Uterus (tissue), 2 donors: Measurements from ENCODE around the gene SEMA6B.

Experiments used
- CTCF ChIP-seq, 4 experiments: fragments of 200-600 bp in 2 of 4; fragments of 450-650 bp in 2 of 4; sonication (generic) in 2 of 4; IDR thresholded peaks; one replicate each; pipeline ENCODE4 v1.5.1; 2016 to 2019; ENCODE audit warnings: antibody characterized with exemption in 4 of 4, mild to moderate bottlenecking in 2 of 4, moderate library complexity in 1 of 4
- POLR2A ChIP-seq, 2 donors: fragments of 450-650 bp; IDR thresholded peaks; one replicate each; pipeline ENCODE4 v1.6.1; 2016; ENCODE audit warnings: antibody characterized with exemption in 2 of 2, mild to moderate bottlenecking in 1 of 2, moderate library complexity in 1 of 2

GRCh38 chr19:4510435-4511255 lies 48.8 kb downstream of the SEMA6B start:
- TF ChIP-seq CTCF (IDR thresholded peaks at IDR 0.05) (no peak), POLR2A (IDR thresholded peaks at IDR 0.05) (no peak)
